ENCODE measurements around the gene OCA2.

DNA sequence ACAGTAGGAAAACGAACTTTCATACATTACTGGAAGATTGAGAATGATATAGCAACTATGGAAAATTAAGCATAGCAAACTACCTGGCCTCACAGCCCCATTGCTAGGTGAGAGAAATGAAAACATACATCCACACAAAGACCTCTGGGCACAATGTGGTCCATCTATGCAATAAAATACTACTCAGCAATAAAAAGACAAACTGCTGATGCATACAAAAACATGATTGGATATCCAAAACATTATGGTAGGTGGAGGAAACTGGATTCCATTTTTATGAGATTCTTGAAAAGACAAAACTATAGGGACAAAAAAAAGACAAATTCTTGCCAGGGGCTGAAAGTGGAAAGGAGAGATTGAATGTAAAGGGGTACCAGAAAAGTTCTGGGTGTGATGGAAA is 308.8 kb downstream of the OCA2 start:
- no peak for TF ChIP-seq ZBTB40 (IDR thresholded peaks at IDR 0.05)
- TF ChIP-seq ZBTB40 (CRISPR knock-in tag; IDR thresholded peaks at IDR 0.05): no peak
- TF ChIP-seq RFX3 (CRISPR knock-in tag; IDR thresholded peaks at IDR 0.05): no peak
- no peak for TF ChIP-seq ZNF260 (CRISPR knock-in tag; IDR thresholded peaks at IDR 0.05; ENCODE audit: borderline replicate concordance, low read depth)
- no peak for TF ChIP-seq ZBTB1 (CRISPR knock-in tag; IDR thresholded peaks at IDR 0.05; ENCODE audit: borderline replicate concordance)
- no peak for TF ChIP-seq AKAP8 (CRISPR knock-in tag; IDR thresholded peaks at IDR 0.05)
- TF ChIP-seq REL (CRISPR knock-in tag; conservative IDR thresholded peaks at IDR 0.05): no peak
- TF ChIP-seq ZNF672 (CRISPR knock-in tag; IDR thresholded peaks at IDR 0.05): no peak
- TF ChIP-seq ZNF414 (CRISPR knock-in tag; IDR thresholded peaks at IDR 0.05): no peak
- TF ChIP-seq ZNF138 (CRISPR knock-in tag; IDR thresholded peaks at IDR 0.05; ENCODE audit: low read depth): no peak
- no peak for TF ChIP-seq GABPA (IDR thresholded peaks at IDR 0.05; ENCODE audit: low read depth, low read length)
- no peak for TF ChIP-seq GABPA (CRISPR knock-in tag; IDR thresholded peaks at IDR 0.05; ENCODE audit: low read depth)
- TF ChIP-seq FOSL1 (CRISPR knock-in tag; IDR thresholded peaks at IDR 0.05; ENCODE audit: borderline replicate concordance): no peak
- TF ChIP-seq MZF1 (CRISPR knock-in tag; IDR thresholded peaks at IDR 0.05; ENCODE audit: borderline replicate concordance): no peak
- TF ChIP-seq CTCF (CRISPR knock-in tag; IDR thresholded peaks at IDR 0.05): no peak

Data from HepG2 (cell line).